HG03280 (cell line): ENCODE results near the gene NUDT21.

Source experiments
- ATAC-seq: cut with Tn5 transposase; IDR thresholded peaks from one replicate; pipeline ENCODE4 v1.9.1; 2021; ENCODE audit warnings: mild to moderate bottlenecking, moderate library complexity; ENCODE audit not compliant: unreplicated experiment

NUDT21 gene

DNA sequence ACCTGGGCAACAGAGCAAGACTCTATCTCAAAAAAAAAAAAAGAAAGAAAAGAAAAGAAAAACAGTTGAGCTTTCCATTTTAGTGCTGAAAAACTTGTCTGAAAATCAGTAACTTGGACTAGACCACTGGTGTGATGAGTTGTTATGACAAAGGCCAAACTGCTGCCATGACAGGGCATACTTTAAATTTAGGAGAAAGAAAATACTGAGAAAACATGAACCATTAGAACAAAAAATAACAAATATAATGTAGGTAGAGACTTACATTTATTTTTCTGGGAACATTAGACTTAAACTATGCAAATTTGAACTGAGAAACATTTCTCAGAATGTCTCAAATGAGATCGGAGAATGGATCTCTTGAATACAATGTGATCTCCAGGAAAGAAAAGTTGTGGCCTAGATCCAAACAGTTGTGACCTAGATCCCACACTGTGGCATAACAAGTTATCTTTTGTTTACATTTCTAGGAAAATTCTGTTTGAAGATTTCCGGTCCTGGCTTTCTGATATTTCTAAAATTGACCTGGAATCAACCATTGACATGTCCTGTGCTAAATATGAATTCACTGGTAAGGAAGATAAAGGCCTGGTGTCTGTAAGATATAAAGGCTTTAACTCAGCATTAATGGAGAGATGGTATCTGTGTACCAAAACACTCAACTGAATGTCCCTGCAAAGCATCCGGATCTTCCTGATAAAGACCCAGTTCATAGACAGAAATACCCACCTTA is 11.1 kb upstream of the NUDT21 start:
- no peak for ATAC-seq

DNA sequence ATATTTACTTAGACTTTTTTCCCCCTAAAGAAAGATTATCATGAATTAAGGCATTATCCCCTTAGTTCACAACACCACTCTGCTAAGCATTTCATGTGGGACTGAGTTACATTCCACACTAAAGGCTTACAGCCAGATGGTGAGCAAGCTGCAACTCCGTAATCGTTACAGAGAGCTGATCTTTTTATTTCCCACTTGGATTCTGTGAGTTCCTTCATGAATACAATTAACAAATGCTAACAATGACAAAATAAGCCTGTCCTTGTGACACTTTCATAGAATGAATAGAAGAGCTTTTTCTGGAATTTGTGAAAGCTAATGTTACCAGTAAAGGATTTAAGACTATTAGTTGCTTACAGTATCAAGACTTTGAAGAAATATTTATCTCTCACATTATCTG is 9.0 kb upstream of the NUDT21 start:
- ATAC-seq = no peak

DNA sequence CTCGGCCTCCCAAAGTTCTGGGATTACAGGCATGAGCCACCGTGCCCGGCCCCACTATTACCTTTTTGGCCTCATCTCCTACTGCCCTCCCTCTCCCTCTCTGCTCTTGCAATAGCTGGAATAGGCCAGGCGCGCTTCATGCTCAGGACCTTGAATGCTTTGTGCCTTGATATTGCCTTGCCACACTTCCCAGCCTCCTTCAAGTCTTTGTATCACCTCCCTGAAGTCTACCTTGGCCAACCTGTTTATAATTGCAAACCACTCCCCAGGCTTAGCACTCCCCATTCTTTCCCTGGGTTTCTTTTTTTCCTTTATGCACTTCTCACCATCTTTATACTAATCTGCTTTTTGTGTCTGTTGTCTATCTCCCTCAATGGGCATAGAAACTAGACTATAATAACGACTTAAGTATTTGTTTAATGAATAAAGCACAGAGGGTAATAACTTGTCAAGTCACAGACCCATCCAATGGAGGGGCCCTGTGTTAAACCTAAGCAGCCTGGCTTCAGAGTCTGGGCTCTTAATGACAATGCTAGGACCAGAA is 6.9 kb upstream of the NUDT21 start:
- ATAC-seq = no peak

DNA sequence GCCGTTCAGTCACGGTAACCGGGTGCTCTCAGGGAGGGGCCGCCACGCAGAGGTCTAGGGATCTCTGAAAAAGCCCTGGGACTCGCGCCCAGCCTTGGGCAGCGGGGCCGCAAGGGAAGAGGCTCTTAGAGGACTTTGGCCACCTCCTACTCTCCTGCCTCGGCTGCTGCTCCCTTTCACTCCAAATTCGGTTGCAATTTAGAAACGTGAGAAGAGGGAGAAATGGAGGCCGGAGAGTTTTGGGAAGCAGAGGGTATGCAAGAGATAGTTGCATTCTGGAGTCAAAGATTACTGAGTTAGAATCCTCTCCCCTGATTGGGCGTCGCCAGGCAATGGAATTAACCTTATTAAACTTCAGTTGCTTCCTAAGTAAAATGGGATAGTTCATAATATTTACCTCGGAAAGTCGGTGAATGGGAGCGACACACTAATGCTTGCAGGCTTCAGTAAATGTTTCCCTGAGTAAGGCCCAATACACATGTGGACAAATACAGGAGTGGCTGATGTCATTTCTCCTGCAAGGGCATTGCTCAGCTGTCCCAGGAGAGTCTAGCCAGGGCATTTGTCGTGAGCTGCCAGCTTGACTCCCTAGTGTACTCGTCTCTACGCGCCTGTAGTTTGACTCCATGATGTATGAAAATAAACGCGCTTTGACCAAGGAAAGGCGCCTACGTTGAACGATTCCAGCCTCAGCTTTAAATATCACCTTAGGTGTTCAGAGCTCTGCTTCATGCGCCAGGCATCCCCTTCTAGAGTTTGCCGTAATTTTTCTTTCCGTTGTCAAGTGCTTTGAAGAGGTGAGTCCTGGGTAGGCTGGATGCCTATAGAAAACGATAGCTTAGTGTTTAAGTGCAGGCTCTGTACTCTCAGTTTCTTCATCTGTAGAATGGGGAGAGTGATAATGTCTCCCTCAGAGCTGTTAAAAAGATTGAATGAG is 889 bp upstream of the NUDT21 start:
- ATAC-seq = peak; percentile 36

DNA sequence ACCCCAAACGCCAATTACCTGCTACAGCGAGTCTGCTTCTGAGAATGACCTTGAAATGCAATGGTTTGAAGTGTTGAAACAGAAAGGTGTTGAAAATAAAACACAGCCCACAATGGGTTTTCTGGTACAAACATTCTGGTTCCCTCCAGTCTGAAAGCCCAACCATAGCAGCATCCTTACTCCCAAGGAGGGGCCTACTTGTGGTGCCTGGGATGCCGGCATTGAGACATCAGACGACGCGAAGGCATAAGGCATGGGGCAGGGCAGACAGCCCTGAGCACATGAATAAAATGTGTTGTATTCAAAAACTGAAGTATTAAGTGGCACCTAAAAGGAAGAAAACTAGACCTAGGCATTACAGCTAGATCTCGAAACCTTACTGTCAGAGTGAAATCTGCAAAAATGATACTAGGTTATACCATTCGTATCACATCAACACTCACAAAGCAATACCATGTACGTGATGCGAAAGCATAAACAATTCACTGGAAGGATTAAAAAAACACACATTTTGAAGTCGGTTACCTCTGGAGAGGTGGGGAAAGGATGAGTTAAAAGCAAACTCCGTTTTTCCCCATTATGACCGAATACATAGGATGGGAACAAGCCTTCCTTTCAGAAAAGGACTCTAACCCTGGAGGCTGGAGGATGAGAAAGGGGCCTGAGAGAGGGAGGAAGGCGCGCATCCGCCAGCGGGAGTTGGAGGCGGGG is 702 bp downstream of the NUDT21 start:
- no peak for ATAC-seq

DNA sequence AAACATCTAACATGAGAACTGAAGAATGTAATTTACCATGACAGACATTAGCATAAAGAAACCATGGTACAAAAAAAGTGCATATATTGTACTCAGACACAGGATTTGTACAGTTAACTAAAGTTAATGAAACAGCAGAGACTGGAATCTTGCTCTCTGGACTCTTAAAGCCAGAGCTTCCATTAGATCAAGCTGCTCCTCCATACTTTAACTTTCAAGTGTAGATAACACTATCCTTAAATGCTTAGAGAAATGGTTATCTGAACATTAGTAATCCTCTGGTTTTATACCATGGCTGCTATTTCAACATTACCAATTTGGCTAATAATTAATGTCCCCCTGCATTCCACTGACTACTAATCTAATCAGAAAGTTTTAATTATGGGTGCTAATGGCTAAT is 3.1 kb downstream of the NUDT21 start:
- ATAC-seq = no peak

DNA sequence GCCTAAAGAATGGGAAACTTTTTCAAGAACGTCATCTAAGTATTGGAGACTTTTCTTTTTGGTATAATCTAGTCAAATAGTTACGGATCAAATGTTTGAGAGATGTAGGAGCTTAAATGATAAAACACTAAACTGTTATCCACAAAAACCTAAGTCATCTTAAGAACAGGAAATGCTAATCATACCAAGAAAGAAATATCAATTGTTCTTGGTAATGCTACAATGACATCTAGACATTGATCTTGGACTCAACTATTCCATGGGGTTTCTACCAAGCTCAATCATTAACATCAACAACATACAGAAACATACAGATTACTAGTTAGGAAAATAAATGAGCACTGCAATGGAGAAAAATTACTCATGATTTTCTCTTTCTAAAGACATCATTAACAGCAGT is 3.8 kb downstream of the NUDT21 start:
- no peak for ATAC-seq

DNA sequence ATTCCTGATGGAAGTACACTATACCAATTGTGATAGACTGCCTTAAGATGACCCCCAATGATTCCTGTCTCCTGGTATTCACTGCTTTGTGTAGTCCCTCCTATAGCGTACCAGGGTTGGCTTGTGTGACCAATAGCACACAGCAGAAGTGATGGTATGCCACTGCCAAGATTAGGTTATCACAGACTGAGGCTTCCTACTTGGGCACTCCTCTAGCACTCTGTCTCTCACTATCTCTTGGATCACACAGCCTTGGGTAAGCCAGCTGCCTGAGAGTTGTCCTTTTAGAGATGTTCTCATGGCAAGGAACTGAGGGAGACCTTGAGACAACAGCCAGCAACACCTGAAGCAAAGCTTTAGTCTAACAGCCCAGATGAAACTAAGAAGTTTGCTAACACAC is 13.1 kb downstream of the NUDT21 start:
- no peak for ATAC-seq

DNA sequence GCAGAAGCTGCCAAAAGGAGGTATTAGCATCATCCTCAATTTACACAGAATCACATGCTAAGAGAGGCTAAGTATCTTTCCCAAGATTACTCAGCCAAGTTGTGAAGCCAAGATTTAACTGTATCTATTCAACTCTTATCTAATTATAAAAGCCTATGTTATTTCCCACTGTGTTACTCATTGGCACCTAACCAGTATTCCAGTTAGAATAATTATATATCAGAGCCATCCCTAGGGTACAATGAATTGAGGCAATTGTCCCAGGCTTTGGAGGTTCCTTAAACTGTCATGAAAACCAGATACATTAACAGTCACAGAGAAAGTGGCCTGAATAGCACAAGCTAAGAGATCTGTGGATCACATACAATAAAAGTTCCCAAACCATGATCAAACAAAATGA is 14.9 kb downstream of the NUDT21 start:
- no peak for ATAC-seq

DNA sequence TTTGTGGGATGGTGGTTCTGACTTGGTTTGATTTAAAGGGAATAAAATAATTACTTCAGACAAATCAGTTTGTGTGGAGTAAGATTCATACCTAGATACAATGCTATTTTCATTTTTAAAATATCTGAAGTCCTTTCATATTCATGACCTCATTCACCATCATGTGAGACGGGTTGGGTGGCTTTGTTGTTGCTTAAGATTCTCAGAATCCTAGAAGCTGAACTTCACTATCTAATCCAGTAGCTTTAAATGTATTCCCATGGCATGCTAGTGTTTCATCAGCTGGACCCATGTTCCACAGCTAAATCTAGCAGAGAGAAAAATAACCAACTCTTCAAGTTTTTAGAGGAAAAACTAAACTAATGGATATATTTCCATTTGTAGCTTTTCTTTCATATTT is 23.0 kb downstream of the NUDT21 start:
- no peak for ATAC-seq

DNA sequence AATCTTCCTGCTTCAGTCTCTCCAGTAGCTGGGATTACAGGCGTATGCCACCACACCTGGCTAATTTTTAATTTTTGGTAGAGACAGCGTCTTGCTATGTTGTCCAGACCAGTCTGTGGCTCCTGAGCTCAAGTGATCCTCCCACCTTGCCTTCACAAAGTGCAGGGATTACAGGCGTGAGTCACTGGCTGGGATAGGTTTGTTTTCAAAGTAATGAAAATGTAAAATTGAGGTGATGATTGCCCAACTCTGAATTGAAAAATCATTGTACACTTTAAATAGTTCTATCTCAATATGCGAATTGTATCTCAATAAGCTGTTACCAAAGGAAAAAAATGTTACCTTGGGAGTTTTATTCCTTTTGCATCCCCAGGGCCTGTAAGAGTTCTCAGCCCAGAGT is 24.5 kb downstream of the NUDT21 start:
- no peak for ATAC-seq

DNA sequence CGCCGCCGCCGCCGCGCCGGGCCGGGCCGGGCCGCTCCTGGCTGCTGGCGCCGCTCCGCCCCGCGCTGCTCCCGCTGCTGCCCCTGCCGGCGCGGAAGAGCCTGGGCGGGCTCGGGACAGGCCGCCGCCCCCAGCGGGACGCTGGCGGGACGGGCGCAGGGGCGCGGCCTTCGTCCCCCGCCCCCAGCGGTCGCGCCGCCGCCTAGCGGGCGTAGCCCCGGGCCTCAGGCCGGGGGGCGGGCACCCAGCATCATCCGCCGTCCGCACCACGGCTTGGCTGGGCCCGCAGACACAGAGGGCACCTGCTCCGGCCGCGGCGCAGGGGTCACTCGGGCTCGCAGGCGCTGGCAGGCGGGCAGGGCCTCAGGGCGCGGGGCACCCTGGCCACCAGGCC is 25.7 kb downstream of the NUDT21 start, which contains the start of gene AMFR:
Gene AMFR, minus strand, starts transcription at position 107 of the 394 bp plus-strand sequence. CDS start 218 bp downstream, outside the sequence.
- peak; percentile 84 for ATAC-seq

DNA sequence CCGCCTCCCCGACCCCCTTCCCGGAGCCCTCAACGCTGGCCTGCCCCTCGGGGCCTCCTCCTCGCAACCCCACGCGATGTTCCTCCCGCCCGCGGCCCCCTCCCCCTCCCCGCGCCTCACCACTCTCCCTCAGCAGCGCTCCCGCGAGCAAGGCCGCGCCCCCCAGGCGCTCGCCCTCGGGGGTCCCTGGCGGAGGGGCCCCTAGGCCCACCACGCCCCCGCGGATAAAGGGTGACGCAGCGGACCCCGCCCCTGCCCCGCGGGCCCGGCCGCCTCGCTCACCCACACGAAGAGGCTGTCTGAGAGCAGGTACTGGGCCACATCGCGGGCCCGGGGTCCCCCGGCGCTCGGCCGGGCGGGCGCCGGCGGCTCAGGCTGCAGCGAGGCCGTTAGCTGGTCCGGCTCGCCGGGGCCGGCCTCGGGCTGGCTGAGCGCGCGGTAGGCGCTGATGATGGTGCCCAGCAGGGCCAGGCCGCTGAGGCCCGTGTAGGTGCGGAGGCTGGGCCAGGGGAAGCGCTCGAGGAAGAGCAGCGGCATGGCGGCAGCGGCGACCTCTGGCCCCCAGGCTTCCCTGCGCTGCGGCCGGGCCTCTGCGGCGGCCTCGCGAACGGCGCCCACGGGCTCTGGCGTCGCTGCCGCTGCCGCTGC is 26.2 kb downstream of the NUDT21 start:
- peak; percentile 23 for ATAC-seq

DNA sequence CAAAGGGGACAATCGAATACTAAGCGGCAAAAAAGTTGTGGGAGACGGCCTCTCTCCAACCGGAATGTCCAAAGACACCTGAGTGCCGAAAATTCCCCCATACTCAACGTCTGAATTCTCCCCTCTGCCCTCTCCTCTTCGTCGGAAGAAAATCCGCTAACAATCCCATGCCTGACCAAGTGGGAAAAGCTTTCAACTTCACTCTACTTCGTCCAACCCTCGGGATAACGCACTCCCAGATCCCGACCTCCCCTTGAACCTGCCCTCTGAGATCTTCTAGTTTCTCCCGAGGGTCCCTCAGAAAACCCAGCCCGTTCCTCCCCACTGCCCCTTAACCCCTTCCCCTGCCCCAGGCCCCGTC is 26.7 kb downstream of the NUDT21 start:
- no peak for ATAC-seq

DNA sequence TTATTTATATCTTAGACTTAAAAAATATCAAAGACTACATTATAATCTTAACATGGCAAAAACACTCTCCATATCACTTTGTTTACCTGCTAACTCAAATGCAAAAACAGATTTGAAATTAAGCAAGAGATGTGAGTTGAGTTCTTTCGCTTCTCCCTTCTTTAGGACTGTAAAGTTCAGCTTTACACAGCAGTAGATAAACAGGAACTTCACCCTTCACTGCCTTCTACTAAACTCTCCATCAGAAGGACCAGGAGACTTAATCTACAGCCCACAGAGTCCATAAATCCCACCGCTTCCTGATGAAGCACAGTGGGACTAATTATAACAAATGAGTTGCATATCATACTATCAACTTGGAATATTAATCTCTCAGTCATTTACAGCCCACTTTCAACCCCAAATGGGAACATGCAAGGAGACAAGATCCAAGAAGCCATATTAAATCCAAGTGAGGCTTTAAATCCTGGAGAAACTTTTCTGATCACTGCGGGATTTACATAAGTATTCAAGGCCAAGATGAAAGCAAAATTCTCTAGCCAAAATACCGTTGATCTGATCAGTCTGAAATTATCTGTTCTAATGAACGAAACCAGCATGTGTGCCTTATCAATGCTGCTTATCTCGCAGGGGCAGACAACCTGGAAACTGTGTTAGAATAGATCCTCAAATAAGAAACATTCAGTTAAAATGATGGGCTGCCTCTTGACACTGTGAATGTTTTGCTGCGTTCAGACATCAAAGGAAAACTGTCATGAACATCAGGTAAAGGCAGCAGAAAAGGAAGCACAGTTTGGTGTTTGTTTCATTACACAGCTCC is 27.3 kb downstream of the NUDT21 start:
- no peak for ATAC-seq

DNA sequence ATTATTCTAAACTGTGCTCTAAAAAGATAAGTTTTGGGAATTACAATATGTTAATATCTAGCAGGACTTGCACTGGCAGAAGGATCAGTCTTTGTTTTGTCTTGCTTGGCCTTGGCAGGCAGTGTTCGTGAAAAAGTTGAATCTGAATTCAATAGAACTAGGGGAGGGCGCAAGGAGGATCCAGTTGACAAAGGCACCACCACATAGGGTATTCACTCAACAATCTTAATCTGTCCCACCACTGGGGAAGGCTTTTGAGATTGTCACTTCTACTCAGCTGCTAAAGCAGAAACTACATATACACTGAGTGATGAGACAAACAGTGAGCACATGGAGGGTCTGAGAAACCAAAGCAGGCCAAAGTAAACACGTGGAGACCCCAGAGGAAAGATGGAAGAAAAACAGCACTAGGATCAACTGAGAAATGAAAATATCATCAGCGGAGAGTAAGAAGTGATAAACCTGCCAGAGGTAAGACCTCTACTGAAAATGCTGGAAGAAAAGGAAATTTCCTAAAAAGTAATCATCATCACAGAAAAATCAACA is 28.2 kb downstream of the NUDT21 start:
- ATAC-seq = no peak

DNA sequence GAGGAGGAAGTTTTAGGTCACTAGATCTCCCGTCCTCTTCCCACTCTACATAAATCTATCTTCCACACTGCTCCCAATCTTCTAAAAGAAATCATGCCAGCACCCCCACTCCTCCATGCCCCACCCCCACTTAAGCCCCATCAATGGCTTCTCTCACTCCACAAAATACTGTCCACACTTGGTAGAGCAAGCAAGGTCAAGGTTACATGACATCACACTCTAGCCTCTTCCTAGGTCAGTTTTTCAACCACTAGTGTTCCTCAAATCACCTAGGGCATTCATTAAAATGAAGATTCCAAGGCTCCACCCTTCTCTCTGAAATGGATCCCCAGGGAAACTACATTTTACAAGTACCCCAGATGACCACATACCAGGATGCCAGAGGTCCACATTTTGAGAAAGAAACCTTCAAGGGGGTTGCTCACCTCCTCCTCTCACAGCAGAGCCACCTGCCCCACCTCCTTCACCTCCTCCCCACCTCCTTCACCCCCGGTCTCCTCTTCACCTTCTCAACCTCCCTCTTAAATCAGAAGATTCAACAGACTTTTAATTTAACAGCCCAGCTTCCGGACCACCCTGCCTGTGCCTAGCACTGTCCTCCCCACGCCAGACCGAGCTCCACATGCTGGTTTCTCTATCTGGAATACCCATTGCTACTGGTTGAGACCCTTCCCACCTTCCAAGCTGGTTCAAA is 29.0 kb downstream of the NUDT21 start:
- ATAC-seq = no peak

DNA sequence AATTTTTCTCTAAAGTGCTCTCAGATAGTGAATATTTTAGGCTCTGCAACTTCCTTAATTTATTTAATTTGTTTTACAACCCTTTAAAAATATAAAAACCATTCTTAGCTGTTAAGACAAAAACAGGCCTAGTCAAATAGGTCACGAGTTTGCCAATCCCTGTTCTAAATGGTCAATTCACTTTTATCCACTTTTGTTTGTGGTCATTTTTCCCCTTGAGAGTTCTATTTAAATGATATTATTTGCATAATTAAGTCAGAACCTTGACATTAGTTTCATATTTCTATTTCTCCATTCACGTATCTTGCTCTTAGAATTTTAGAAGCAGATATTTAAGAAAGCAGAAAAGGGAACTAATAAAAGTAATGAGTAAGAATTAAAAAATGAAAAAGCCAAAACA is 29.8 kb downstream of the NUDT21 start:
- no peak for ATAC-seq

DNA sequence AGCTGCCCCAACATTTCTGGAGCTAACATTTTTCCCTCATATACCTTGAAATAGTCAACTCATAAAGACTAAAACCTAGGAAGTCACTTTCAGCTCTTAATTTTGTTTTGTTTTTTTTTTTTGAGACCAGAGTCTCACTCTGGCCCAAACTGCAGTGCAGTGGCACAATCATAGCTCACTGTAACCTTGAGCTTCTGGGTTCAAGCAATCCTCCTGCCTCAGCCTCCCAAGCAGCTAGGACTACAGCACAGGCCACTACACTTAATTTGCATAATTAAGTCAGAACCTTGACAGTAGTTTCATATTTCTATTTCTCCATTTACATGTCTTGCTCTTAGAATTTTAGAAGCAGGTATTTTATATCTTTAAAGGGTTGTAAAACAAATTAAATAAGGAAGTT is 30.5 kb downstream of the NUDT21 start:
- ATAC-seq = no peak
